KMS-11 (cell line): Measurements from ENCODE around the gene PADI1.

ENCODE experiments used
- H2AFZ ChIP-seq: fragments of 200-600 bp; sonication (generic); 2 replicates; pipeline ENCODE4 v1.6.1; 2016; ENCODE audit warnings: antibody characterized with exemption, mixed run types, low read depth
- H3K27ac ChIP-seq: fragments of 200-600 bp; sonication (generic); 2 replicates; pipeline ENCODE4 v1.6.1; 2016; ENCODE audit warnings: mild to moderate bottlenecking, mixed run types
- H3K27me3 ChIP-seq: fragments of 200-600 bp; sonication (generic); 2 replicates; pipeline ENCODE4 v1.6.1; 2017; ENCODE audit warnings: mild to moderate bottlenecking, low read depth, mixed run types, moderate library complexity; ENCODE audit not compliant: insufficient read depth
- H3K36me3 ChIP-seq: fragments of 200-600 bp; sonication (generic); 2 replicates; pipeline ENCODE4 v1.6.1; 2017; ENCODE audit warnings: mild to moderate bottlenecking, mixed run types; ENCODE audit not compliant: insufficient read depth
- H3K4me1 ChIP-seq: fragments of 200-600 bp; sonication (generic); 2 replicates; pipeline ENCODE4 v1.6.1; 2016; ENCODE audit warnings: mild to moderate bottlenecking, low read depth, mixed run types; ENCODE audit not compliant: poor library complexity, severe bottlenecking
- H3K4me2 ChIP-seq: fragments of 200-600 bp; sonication (generic); 2 replicates; pipeline ENCODE4 v1.7.0; 2016; ENCODE audit warnings: mild to moderate bottlenecking, mixed run types
- H3K4me3 ChIP-seq: fragments of 200-600 bp; sonication (generic); IDR thresholded peaks from 2 replicates; pipeline ENCODE4 v1.6.1; 2017; ENCODE audit warnings: low read depth, low read length, mixed read lengths; ENCODE audit not compliant: insufficient read depth
- H3K79me2 ChIP-seq: fragments of 200-600 bp; sonication (generic); 2 replicates; pipeline ENCODE4 v1.6.1; 2016; ENCODE audit warnings: low read depth, mixed run types; ENCODE audit not compliant: insufficient read depth
- H3K9ac ChIP-seq: fragments of 200-600 bp; sonication (generic); 2 replicates; pipeline ENCODE4 v1.6.1; 2016; ENCODE audit warnings: mild to moderate bottlenecking, mixed run types
- H4K20me1 ChIP-seq: fragments of 200-600 bp; sonication (generic); 2 replicates; pipeline ENCODE4 v1.6.1; 2016; ENCODE audit warnings: mild to moderate bottlenecking, mixed run types; ENCODE audit not compliant: insufficient read depth
- CTCF ChIP-seq: fragments of 200-600 bp; sonication (generic); conservative IDR thresholded peaks from 2 replicates; pipeline ENCODE4 v1.6.1; 2017; ENCODE audit warnings: low read depth, mild to moderate bottlenecking, antibody characterized with exemption, low read length, moderate library complexity, mixed read lengths

The PADI1 gene

GRCh38 chr1:17201201-17202021, 3.5 kb upstream of the PADI1 start:
- no peak overlapping the region for H3K27ac ChIP-seq
- no peaks in the 10 kb centered on the region for H4K20me1 ChIP-seq
- H2AFZ ChIP-seq = no peak overlapping the region
- no peaks in the 10 kb centered on the region for H3K36me3 ChIP-seq
- H3K4me1 ChIP-seq = no peaks in the 10 kb centered on the region
- no peak overlapping the region for H3K4me2 ChIP-seq
- no peak overlapping the region for H3K4me3 ChIP-seq
- no peak for TF ChIP-seq CTCF
- H3K27me3 ChIP-seq = peaks cover 63% of the 10 kb centered on the region
- H3K79me2 ChIP-seq = no peaks in the 10 kb centered on the region
- H3K9ac ChIP-seq = no peak overlapping the region

- no peak overlapping the region for H2AFZ ChIP-seq
These were observed 724 bp downstream of the PADI1 start for GRCh38 chr1:17205652-17206051.

GRCh38 chr1:17206196-17206595, 1.3 kb downstream of the PADI1 start:
- no peaks in the 10 kb centered on the region for H4K20me1 ChIP-seq
- H3K27me3 ChIP-seq = peaks cover 69% of the 10 kb centered on the region; the same call in 1 of the 2 replicates
- no peak overlapping the region for H3K9ac ChIP-seq
- H3K4me3 ChIP-seq = no peak overlapping the region
- H3K4me1 ChIP-seq = no peaks in the 10 kb centered on the region
- H3K79me2 ChIP-seq = no peaks in the 10 kb centered on the region
- H3K36me3 ChIP-seq = no peaks in the 10 kb centered on the region
- H2AFZ ChIP-seq = no peak overlapping the region
- no peak overlapping the region for H3K27ac ChIP-seq
- H3K4me2 ChIP-seq = no peak overlapping the region
- no peak for TF ChIP-seq CTCF

More at GRCh38 chr1:17205652-17206051, 724 bp downstream of the PADI1 start:
- Histone ChIP-seq H4K20me1 (no peaks in the 10 kb centered on the region), H3K4me2 (no peak overlapping the region), H3K36me3 (no peaks in the 10 kb centered on the region), H3K9ac (no peak overlapping the region), H3K27me3 (peaks cover 72% of the 10 kb centered on the region; the same call in 1 of the 2 replicates), H3K79me2 (no peaks in the 10 kb centered on the region), H3K4me1 (no peaks in the 10 kb centered on the region), H3K4me3 (no peak overlapping the region), H3K27ac (no peak overlapping the region)
- no peak for TF ChIP-seq CTCF

DNA sequence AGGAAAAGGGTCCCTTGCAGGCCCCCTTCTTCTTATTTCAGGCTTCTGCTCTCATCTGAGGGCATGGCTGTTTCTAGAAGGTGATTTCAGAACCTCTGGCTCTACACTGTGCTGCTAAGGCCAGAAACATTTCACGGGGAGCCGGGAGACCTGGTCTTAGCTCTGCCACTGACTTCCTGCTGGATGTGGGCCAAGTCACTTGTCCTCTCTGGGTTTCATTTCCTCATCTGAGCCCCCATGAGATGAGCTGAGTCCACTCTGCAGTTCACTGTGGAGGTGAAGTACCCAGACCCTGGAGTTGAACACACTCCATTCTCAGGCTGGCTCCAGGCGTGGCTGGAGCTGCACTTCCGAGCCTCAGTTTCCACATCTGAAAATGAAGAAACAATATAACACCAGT, 2.1 kb downstream of the PADI1 start:
- Histone ChIP-seq H3K4me2 (no peak overlapping the region), H3K9ac (no peak overlapping the region), H3K4me3 (no peak overlapping the region), H3K4me1 (no peaks in the 10 kb centered on the region), H3K79me2 (no peaks in the 10 kb centered on the region), H3K27ac (no peak overlapping the region), H3K27me3 (peaks cover 70% of the 10 kb centered on the region; the same call in 1 of the 2 replicates), H4K20me1 (no peaks in the 10 kb centered on the region), H2AFZ (no peak overlapping the region), H3K36me3 (no peaks in the 10 kb centered on the region)
- no peak for TF ChIP-seq CTCF
